DMS79 (cell line): Measurements from ENCODE around the gene REV3L.

Source experiments
- DNase-seq: peaks from one replicate; lab custom pipeline; 2025; lab: John Stamatoyannopoulos, UW

The REV3L gene

DNA sequence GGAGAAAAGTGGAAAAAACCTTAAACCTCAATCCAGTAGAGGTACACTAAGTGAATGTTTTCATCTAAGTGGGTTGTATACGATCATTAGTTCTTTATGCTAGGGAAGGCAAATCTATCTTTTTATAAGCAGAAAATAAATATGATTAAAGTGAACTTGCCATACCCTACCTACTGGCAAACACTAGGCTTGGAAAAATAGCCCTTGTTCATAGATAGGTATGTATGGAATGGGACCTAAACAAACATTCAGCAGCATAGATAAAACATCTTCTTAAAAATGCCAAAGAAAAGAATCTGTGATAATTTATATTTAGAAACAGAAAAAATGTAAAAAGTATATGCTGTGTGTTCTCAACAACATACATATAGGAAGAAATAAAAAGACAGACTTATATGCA, 18.8 kb downstream of the REV3L start:
- no peak for DNase-seq

DNA sequence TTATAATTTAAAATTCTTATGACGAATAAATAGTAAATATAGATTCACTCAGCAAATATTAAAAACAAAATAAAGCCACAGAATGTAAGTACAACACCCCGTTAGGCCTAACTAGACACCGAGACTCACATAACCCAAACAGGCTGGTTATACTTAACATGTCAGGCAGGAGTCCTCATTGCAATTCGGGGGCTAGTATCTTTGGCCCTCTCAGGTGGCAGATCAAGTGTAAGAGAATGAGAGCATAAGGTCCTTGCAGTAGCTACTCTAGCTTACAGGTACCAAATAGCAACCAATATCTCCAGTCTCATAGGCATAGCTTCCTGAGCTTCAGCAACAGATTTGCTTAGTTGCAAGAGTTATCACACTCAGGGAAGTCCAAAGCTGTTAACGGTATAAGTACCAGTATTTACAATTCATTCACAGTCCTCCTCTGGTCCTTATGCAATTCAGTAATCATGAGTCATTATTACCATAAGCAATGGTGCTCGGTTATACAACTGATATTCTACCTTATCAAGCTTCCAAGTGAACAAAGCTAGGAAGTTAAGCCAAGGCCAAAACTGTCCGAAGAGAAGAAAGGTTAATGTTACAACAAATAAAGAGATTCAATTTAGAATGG, 20.1 kb downstream of the REV3L start:
- no peak for DNase-seq

DNA sequence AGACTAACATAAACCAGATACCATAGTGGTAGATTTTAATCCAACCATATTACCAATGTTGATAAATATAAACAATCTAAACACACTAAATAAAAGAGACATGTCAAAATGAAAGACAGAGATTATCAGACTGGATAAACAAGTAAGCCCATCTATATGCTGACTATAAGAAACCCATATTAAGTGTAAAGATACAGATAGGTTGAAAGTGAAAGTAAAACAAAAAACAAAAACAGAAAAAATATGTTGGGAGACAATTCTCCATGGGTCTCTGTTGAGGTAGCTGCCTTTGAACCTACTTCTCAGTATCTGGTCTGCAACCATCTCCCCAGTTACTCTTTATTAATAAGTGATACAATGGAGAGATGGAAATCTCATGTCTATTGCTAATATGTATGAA, 21.2 kb downstream of the REV3L start:
- no peak for DNase-seq

DNA sequence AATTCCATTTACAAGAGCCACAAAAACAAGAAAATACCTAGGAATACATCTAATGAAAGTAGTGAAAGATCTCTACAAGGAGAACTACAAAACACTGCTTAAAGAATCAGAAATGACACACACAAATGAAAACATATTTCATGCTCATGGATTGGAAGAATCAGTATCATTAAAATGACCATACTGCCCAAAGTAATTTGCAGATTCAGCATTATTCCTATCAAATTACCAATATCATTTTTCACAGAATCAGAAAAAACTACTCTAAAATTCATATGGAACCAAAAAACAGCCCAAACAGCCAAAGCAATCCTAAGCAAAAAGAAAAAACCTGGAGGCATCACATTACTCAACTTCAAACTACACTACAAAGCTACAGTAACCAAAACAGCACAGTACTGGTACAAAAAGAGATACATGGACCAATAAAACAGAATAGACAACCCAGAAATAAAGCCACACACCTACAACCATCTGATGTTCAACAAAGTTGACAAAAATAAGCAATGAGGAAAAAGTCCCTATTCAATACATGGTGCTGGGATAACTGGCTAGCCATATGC, 24.3 kb downstream of the REV3L start:
- no peak for DNase-seq

DNA sequence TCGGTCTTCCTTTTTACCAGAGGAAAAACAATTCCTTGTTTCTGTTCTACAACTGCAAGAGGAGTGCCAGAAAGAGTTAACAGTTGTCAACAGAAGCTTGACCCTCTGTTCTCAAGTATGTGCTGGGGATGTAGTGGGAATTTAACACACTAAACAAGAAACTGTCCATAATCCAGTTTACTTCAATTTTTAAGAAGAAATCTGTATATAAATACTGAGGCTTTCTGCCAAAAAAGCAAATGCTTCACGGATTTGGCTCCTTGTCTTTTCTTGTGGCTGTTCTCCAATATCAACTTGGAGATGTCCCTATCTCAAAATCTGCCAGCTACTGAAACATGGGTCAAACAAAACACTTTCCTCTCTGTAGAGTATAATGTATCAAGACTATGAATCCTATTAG, 26.8 kb downstream of the REV3L start:
- DNase-seq, result no peak

DNA sequence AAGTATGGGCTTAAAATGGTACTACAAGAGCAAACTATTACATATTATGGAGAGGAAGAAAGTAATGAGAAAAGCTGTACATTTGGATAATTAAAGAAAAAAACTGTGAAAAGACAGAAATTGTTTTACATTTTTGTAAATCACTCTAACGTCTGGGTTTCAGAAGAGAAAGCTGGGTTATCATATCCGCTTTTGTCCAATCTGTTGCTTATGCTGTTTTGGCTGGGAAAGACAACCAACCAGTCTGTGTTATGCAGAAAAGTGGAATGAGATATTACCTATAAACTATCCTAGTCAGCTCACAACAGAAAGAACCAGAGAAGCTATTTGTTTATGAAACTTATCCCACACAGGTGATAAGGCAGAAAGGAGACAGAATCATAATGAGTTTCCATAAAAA, 32.4 kb downstream of the REV3L start:
- no peak for DNase-seq

DNA sequence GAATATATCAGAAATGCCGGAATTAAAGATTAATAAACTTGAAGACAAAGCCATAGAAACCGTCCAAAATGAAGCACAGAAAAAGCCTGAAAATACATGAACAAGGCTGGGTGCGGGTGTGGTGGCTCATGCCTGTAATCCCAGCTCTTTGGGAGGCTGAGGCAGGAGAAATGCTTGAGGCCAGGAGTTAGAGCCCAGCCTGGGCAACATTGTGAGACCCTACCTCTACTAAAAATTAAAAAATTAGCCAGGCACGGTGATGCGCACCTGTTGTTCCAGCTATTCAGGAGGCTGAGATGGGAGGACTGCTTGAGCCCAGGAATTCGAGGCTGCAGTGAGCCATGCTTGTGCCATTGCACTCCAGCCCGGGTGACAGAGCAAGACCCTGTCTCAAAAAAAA, 32.9 kb downstream of the REV3L start:
- DNase-seq, result no peak

DNA sequence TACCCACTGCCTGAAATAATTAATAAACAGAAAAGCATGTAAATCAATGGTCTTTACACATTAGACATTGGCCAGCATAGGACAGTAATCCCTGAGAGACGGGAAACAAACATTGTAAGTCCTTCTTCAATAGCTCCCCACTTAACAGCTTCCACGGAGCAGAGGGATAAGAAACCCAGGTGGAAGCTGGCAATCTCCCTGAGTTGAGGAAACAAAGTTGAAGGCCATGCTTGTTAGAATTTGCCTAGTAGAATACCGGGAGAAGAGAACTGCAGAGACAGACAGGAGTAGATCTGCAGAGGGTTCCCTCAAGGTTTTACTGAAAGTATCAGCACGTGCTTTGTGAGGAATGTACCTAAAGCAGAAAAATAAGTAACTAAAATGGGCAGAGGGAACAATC, 33.9 kb downstream of the REV3L start:
- no peak for DNase-seq

DNA sequence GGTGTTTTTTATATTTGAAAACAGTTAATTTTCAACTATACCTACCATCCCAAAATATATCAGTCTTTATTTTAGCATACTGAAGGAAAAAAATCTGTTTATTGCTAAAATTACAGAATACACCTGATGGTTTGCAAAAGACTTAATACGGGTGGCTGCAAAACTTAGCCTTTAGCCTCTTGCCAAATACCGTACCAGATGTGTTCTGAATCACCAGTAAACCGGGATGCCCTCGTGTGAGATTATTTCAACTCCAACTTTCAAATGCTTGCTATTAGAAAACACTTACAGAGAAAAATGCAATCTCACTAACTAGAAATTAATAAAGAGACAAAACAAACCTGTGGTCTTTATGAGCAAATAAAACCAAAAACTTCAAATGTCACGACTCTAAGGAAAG, 36.0 kb downstream of the REV3L start:
- no peak for DNase-seq

DNA sequence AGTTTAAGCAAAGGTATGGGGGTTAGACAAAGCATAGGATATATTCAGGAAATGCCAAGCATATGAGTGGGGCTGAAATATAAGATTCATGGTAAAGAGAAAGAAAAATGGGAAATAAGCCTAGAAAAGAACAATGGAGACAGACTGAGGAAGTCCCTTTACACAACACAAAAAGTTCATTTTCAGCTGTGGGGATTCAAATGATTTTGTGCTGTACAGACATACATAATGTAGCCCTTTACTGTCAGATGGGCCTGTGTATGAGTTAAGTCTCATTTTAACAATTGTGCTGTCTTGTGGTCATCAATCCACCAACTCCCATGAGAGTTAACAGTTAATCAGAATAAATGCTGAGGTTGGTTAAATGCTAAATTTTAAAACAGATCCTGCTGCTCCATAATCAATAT, 37.2 kb downstream of the REV3L start:
- no peak for DNase-seq

DNA sequence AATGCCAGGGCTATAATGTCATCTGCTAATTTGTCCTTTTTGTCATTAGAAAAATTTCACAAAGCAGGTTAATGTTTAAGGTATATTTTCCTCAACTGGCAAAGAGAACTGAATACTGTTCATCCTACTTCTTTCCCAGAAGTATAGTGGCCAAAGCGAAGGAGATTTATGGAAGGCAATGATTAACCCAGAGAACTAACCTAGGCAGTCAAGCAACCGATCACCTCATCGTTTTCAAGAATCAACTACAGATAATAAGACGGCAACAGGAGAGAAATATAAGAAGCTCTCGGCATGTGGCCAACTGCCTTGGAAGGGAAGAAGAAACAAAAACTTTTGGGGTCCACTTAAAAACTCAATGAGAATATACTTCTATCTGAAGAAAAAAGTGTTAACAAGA, 38.2 kb downstream of the REV3L start:
- DNase-seq, result no peak

DNA sequence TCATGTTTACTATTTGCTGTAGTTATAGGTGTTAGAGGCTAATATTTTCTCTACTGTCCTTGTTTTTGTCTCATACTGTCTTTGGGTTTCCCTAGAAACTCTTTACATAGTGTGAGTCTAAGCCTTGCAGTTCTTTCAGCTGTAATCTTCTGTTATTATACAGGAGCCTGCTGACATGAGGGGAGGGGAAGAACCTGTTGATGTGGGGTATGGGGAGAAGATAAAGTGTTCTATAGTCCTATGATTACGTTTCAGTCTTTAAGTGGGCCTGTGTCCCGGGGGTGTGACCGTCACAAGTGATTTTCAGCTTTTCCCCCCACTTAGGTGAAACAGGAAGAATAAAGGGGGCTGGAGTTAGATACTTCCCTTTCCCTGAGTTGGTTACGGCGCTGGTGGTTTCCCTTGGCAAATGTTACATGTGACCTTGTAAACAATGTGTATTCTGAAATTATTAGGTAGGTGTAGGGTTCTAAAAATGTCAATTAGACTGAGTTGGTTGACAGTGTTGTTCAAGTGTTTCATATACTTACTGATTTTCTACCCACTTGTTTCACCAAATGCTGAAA, 41.3 kb downstream of the REV3L start:
- no peak for DNase-seq

DNA sequence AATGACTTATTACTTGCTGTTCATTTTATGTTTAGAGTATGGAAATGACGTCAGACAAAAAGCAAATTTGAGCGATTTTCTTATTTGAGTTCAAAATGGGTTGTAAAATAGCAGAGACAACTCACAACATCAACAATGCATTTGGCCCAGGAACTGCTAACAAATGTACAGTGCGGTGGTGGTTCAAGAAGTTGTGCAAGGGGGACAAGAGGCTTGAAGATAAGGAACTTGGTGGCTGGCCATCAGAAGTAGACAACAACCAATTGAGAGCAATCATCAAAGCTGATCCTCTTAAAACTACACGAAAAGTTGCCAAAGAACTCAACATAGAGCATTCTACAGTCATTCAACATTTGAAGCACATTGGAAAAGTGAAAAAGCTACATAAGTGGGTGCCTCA, 43.8 kb downstream of the REV3L start:
- DNase-seq, result no peak

DNA sequence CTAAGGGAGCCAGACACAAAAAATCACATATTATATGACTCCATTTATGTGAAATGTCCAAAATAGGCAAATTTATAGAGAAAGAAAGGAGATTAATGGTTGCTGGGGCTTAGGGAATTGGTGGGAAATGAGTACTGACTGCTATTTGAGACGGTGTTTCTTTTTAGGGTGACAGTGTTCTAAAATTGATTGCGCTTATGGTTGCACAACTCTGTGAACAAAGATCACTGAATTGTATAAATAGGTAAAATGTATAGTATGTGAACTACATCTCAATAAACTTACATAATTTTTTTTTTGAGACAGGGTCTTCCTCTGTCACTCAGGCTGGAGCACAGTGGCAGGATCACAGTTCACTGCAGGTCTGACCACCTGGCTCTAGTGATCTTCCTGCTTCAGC, 45.4 kb downstream of the REV3L start:
- DNase-seq, result no peak

DNA sequence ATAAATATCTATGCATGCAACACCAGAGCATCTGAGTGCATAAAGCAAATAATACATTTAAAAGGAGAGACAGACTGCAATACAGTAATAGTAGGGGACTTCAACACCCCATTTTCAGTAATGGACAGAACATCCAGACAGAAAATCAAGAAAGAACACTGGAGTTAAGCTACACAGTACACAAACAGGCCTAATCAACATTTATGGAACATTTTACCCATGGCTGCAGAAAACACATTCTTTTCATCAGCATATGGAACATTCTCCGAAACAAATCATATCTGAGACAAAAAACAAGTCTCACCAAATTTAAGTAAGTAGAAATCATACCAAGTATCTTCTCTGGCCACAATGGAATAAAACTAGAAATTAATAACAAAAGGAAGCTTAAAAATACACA, 50.5 kb downstream of the REV3L start:
- DNase-seq, result no peak

DNA sequence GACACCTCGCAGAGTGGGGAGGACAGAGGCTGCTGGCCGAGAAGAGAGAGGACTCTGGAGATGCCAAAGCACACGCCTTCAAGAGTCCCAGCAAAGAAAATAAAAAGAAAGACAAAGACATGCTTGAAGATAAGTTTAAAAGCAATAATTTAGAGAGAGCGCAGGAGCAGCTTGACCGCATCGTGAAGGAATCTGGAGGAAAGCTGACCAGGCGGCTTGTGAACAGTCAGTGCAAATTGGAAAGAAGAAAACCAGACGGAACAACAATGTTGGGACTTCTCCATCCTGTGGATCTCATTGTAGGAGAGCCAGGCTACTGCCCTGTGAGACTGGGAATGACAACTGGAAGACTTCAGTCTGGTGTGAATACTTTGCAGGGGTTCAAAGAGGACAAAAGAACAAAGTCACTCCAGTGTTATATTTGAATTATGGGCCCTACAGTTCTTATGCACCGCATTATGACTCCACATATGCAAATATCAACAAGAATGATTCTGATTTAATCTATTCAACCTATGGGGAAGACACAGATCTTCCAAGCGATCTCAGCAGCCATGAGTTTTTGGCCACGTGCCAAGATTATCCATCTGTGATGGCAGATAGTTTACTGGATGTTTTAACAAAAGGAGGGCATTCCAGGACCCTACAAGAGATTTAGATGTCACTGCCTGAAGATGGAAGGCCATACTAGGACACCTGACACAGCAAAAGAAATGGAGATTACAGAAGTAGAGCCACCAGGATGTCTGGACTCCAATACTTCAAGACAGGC, 52.2 kb downstream of the REV3L start:
- no peak for DNase-seq

DNA sequence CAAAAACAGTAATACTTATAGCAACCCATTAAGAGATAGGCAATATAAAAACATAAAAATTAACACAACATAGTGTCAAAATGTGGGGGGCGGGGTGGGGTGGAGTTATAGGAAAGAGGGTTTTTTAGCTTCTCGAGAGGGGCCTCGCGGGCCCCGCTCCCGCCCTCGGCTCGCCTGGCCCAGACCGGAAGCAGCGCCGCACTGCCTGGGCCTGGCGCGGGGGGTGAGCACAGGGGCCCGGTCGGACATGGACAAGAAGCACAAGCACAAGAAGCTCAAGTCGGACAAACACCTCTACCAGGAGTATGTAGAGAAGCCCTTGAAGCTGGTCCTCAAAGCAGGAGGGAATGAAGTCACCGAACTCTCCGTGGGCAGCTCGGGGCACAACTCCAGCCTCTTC, 53.4 kb downstream of the REV3L start:
- DNase-seq, result no peak

DNA sequence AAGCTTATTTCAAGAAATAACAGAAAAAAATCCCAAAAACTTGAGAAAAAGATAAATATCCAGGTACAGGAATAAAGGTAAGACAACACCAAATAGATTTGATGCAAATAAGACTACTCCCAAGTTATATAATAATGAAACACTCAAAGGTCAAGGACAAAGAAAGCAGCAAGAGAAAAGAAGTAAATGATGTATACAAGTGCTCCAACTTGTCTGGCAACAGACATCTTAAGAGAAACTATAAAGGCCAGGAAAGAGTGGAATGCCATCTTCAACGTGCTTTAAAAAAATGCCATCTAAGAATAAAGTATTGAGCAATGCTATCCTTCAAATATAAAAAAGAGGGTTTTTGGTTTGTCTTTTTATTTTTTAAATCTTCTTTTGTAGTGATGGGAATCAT, 54.2 kb downstream of the REV3L start:
- DNase-seq, result no peak

DNA sequence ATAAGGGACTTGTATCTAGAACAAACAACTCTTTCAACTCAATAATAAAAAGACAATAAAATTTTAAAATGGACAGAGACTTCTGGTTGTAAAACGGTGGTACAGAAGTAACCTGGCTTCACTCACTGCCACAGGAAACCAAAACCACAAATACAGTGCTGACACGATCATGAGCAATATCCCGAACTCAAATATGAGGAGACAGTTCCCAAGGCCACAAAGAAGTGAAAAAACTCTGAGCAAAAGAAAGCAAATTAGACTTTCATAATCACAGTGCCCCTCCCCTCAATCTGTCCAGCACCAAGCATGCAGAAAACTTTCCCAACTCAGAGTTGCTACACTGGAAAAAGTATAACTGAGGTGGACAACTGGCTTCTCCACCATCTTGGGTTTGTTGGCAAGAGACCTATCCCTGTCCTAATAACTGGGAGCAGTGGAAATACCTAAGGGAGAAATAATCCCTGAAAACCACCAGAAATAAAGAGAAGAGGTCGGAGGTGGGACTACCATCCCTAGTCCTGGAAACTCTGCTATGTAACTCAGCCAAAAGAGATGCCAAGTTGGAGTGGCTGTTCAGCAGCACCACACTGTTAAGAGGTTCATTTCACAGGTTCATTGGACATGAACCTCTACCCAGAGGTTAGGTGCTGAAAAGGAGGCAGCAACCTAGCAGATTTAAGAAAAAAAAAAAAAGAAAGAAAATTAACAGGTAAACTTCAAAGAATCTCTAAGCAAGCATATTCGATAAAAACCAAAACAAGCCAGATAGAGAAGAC, 55.5 kb downstream of the REV3L start:
- no peak for DNase-seq

DNA sequence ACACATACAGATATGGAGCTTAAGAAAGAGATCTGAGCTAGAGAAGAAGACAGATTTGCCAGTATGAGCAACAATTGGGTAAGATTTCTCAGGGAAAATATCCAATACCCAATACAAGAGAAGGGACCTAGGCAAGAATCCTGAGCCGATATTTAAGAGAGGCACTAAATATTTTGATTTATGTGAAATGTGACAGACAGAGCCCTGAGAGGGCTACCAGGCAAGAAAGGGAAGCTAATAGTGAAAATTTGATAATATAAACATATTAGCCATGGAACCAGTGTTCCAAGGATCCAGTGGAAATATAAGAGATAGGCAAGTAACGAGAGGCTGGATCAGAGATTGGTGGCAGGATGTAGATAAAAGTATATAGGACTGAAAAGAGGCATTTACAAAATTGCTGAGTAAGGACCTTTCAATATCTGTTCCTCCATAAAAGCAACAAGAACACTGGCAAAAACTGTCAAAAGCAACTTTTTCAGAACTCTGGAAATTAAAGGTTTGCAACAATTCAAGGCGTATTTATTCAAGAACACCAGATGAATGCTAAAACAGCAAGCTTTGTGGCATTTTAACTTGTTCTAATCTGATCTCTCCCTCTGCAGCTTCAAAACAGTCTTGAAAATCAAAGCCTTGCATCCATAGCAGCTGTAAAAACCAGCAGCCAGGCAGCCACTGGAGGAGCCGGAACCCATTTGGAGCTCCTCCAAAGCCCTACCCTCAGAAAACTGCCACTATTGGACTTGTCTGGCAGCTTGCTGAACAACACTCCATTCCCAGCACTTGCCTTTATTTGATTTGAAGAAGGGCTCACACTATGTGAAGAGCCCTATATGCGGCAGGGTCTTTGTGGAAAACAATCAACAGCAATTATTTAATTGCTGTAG, 58.8 kb downstream of the REV3L start:
- peak; percentile 21 for DNase-seq

DNA sequence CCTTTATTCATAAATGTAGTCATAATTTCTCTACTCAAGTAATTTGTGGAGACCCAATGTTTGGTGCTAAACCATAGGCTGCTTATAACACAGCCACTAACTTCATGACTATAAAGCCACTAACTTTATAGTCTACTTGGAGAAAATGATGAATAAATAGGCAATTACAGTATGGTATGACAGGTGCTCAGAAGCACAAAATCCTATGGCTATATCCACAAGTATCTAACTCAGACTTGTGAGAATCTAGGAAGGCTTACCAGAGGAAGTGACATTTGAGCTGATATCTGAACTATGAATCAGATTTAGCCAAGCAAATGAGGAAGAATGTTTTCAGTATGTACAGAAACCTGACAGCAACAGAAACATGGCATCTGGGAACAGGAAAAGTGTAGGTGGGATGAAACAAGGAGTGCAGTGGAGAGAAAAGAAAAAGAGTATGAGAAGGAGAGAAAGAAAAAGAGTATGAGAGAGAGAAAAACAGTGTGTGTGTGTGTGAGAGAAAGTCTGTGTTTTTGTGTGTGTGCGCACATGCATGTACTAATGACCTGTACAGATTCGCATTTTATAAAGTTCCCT, 59.9 kb downstream of the REV3L start:
- no peak for DNase-seq
